ENCODE results near the gene CBY2.

Gene CBY2

DNA sequence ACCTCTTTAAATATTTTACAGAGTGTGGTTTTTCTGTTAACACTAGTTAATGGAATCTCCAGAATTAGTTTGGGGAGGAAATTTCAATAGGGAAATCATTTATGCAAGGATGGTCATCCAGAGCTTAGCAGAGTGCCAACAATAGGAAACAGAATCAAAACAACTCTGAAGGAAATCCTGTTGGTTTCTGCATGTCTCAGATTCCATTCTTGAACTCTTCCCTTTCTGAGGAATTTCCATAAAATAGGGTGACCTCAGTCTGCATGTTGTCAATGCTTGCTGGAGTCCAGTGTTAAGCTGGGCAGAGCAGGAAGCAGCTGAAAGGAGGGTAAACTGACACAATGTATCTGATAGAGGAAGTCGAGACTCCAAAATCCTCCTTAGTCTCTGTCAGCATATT lies 16.9 kb downstream of the CBY2 start:
- no CpG with 5 or more reads among the region's 1 CpG for WGBS (ENCODE audit: insufficient coverage)
- Histone ChIP-seq H3K4me3 (ENCODE audit: control insufficient read depth in 1 of 7, extremely low read depth in 1 of 7, insufficient read depth in 4 of 7, low read depth in 2 of 7, low read length in 6 of 7) (no peak overlapping the region), H3K27me3 (replicated peaks in 2 of 5; ENCODE audit: control insufficient read depth in 4 of 5, insufficient read depth in 5 of 5, low read length in 4 of 5) (no peaks in the 10 kb centered on the region), H3K27ac (ENCODE audit: insufficient read depth in 1 of 2, low read depth in 1 of 2, low read length in 2 of 2, poor library complexity in 1 of 2, severe bottlenecking in 2 of 2) (no peak overlapping the region), H3K9me3 (ENCODE audit: control extremely low read depth in 1 of 5, control insufficient read depth in 4 of 5, insufficient read depth in 2 of 5, low read depth in 1 of 5, low read length in 4 of 5) (no peaks in the 10 kb centered on the region), H3K36me3 (ENCODE audit: control insufficient read depth in 4 of 4, insufficient read depth in 4 of 4, low read length in 3 of 4) (no peaks in the 10 kb centered on the region), H3K4me1 (ENCODE audit: control extremely low read depth in 1 of 4, control insufficient read depth in 4 of 4, insufficient read depth in 4 of 4, low read length in 3 of 4) (no peaks in the 10 kb centered on the region)
- ChIA-PET POLR2A (no interaction called here), CTCF (interaction anchor here (1.0 to 1.6 kb wide), 3 partner anchors 10 to 95 kb away, joined by 4 read pairs; no protein-coding TSS in a partner anchor)
- no peak for DNase-seq

GRCh38 chr13:45721203-45721731 lies 19.1 kb downstream of the CBY2 start:
- WGBS (ENCODE audit: insufficient coverage) = 100% methylated on average over 2 of the region's 5 CpGs
- Histone ChIP-seq H3K4me1 (ENCODE audit: control extremely low read depth in 1 of 4, control insufficient read depth in 4 of 4, insufficient read depth in 4 of 4, low read length in 3 of 4) (no peaks in the 10 kb centered on the region), H3K27me3 (replicated peaks in 2 of 5; ENCODE audit: control insufficient read depth in 4 of 5, insufficient read depth in 5 of 5, low read length in 4 of 5) (no peaks in the 10 kb centered on the region), H3K27ac (ENCODE audit: insufficient read depth in 1 of 2, low read depth in 1 of 2, low read length in 2 of 2, poor library complexity in 1 of 2, severe bottlenecking in 2 of 2) (no peak overlapping the region), H3K4me3 (ENCODE audit: control insufficient read depth in 1 of 7, extremely low read depth in 1 of 7, insufficient read depth in 4 of 7, low read depth in 2 of 7, low read length in 6 of 7) (no peak overlapping the region), H3K9me3 (ENCODE audit: control extremely low read depth in 1 of 5, control insufficient read depth in 4 of 5, insufficient read depth in 2 of 5, low read depth in 1 of 5, low read length in 4 of 5) (no peaks in the 10 kb centered on the region), H3K36me3 (ENCODE audit: control insufficient read depth in 4 of 4, insufficient read depth in 4 of 4, low read length in 3 of 4) (no peaks in the 10 kb centered on the region)
- ChIA-PET CTCF (no interaction called here), POLR2A (no interaction called here)
- no peak for DNase-seq

DNA sequence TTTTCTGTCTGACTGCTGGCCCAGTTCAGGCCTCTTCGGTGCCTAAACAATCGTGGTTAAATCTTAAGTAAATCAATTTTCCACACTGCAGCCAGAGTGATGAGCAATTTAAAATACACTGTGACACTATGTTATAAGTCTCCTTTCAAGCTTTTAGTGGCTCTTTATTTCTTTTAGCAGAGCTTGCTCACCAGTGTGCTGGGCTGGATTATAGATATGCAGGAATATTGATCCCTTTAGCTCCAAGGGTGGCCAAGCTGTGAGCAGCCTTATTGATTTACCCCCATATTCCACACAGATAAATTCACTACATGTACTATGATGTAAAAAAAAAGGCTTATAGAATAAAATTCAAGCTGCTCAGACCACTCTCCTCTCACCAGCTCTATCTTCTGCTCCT lies 21.7 kb downstream of the CBY2 start:
- H3K4me1 ChIP-seq (ENCODE audit: control extremely low read depth in 1 of 4, control insufficient read depth in 4 of 4, insufficient read depth in 4 of 4, low read length in 3 of 4) = no peaks in the 10 kb centered on the region
- no peaks in the 10 kb centered on the region for H3K36me3 ChIP-seq (ENCODE audit: control insufficient read depth in 4 of 4, insufficient read depth in 4 of 4, low read length in 3 of 4)
- no peak overlapping the region for H3K27ac ChIP-seq (ENCODE audit: insufficient read depth in 1 of 2, low read depth in 1 of 2, low read length in 2 of 2, poor library complexity in 1 of 2, severe bottlenecking in 2 of 2)
- no CpG with 5 or more reads among the region's 2 CpGs for WGBS (ENCODE audit: insufficient coverage)
- H3K9me3 ChIP-seq (ENCODE audit: control extremely low read depth in 1 of 5, control insufficient read depth in 4 of 5, insufficient read depth in 2 of 5, low read depth in 1 of 5, low read length in 4 of 5) = no peaks in the 10 kb centered on the region
- H3K27me3 ChIP-seq (replicated peaks in 2 of 5; ENCODE audit: control insufficient read depth in 4 of 5, insufficient read depth in 5 of 5, low read length in 4 of 5) = no peaks in the 10 kb centered on the region
- no peak overlapping the region for H3K4me3 ChIP-seq (ENCODE audit: control insufficient read depth in 1 of 7, extremely low read depth in 1 of 7, insufficient read depth in 4 of 7, low read depth in 2 of 7, low read length in 6 of 7)
- no peak for DNase-seq
- CTCF ChIA-PET = no interaction called here
- POLR2A ChIA-PET = no interaction called here

DNA sequence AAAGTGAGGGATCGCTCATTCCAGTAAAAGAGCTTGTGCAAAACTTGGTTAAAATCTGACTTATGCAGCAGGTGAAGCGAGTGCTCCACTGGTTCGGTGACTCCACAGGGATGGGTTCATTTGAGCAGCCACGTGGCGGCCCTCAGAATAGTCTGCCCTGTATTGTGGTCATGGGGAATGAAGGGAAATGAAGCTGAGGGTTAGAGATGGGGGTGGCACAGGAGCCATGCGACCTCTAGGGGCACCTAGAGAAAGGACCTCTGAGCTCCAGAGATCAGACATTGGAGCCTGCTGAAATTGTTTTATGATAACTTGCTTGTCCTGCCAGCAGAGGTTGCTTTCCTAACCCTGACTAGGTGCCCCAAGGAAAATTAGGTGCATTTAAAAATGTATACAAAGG lies 26.6 kb downstream of the CBY2 start:
- ChIA-PET POLR2A (no interaction called here), CTCF (interaction anchor here (0.7 to 1.3 kb wide), 3 partner anchors 9 to 229 kb away, joined by 3 to 5 read pairs (median 4); no protein-coding TSS in a partner anchor)
- Histone ChIP-seq H3K4me1 (ENCODE audit: control extremely low read depth in 1 of 4, control insufficient read depth in 4 of 4, insufficient read depth in 4 of 4, low read length in 3 of 4) (no peaks in the 10 kb centered on the region), H3K27me3 (replicated peaks in 2 of 5; ENCODE audit: control insufficient read depth in 4 of 5, insufficient read depth in 5 of 5, low read length in 4 of 5) (no peaks in the 10 kb centered on the region), H3K27ac (ENCODE audit: insufficient read depth in 1 of 2, low read depth in 1 of 2, low read length in 2 of 2, poor library complexity in 1 of 2, severe bottlenecking in 2 of 2) (no peak overlapping the region), H3K4me3 (ENCODE audit: control insufficient read depth in 1 of 7, extremely low read depth in 1 of 7, insufficient read depth in 4 of 7, low read depth in 2 of 7, low read length in 6 of 7) (no peak overlapping the region), H3K36me3 (ENCODE audit: control insufficient read depth in 4 of 4, insufficient read depth in 4 of 4, low read length in 3 of 4) (no peaks in the 10 kb centered on the region), H3K9me3 (ENCODE audit: control extremely low read depth in 1 of 5, control insufficient read depth in 4 of 5, insufficient read depth in 2 of 5, low read depth in 1 of 5, low read length in 4 of 5) (no peaks in the 10 kb centered on the region)
- DNase-seq = peak; percentile 14 to 41 (median 32)
- 72% methylated on average over 6 of the region's 6 CpGs for WGBS (ENCODE audit: insufficient coverage)

GRCh38 chr13:45731455-45731854 lies 29.3 kb downstream of the CBY2 start:
- H3K4me3 ChIP-seq (ENCODE audit: control insufficient read depth in 1 of 7, extremely low read depth in 1 of 7, insufficient read depth in 4 of 7, low read depth in 2 of 7, low read length in 6 of 7) = no peak overlapping the region
- no peaks in the 10 kb centered on the region for H3K4me1 ChIP-seq (ENCODE audit: control extremely low read depth in 1 of 4, control insufficient read depth in 4 of 4, insufficient read depth in 4 of 4, low read length in 3 of 4)
- ChIA-PET POLR2A (no interaction called here), CTCF (interaction anchor here (1.2 kb wide), 1 partner anchor 108 kb away, joined by 3 read pairs; no protein-coding TSS in a partner anchor)
- no peak for DNase-seq
- H3K9me3 ChIP-seq (ENCODE audit: control extremely low read depth in 1 of 5, control insufficient read depth in 4 of 5, insufficient read depth in 2 of 5, low read depth in 1 of 5, low read length in 4 of 5) = no peaks in the 10 kb centered on the region
- H3K27me3 ChIP-seq (replicated peaks in 2 of 5; ENCODE audit: control insufficient read depth in 4 of 5, insufficient read depth in 5 of 5, low read length in 4 of 5) = no peaks in the 10 kb centered on the region
- WGBS (ENCODE audit: insufficient coverage) = 100% methylated on average over 2 of the region's 3 CpGs
- no peak overlapping the region for H3K27ac ChIP-seq (ENCODE audit: insufficient read depth in 1 of 2, low read depth in 1 of 2, low read length in 2 of 2, poor library complexity in 1 of 2, severe bottlenecking in 2 of 2)
- H3K36me3 ChIP-seq (ENCODE audit: control insufficient read depth in 4 of 4, insufficient read depth in 4 of 4, low read length in 3 of 4) = no peaks in the 10 kb centered on the region

- CTCF ChIA-PET = interaction anchor here (1.0 to 1.3 kb wide), 2 partner anchors 11 to 80 kb away, joined by 3 to 4 read pairs; no protein-coding TSS in a partner anchor
- no peaks in the 10 kb centered on the region for H3K36me3 ChIP-seq (ENCODE audit: control insufficient read depth in 4 of 4, insufficient read depth in 4 of 4, low read length in 3 of 4)
- no peak overlapping the region for H3K27ac ChIP-seq (ENCODE audit: insufficient read depth in 1 of 2, low read depth in 1 of 2, low read length in 2 of 2, poor library complexity in 1 of 2, severe bottlenecking in 2 of 2)
- no peak overlapping the region for H3K4me3 ChIP-seq (ENCODE audit: control insufficient read depth in 1 of 7, extremely low read depth in 1 of 7, insufficient read depth in 4 of 7, low read depth in 2 of 7, low read length in 6 of 7)
- no peak for DNase-seq
- H3K27me3 ChIP-seq (replicated peaks in 2 of 5; ENCODE audit: control insufficient read depth in 4 of 5, insufficient read depth in 5 of 5, low read length in 4 of 5) = no peaks in the 10 kb centered on the region
- no peaks in the 10 kb centered on the region for H3K4me1 ChIP-seq (ENCODE audit: control extremely low read depth in 1 of 4, control insufficient read depth in 4 of 4, insufficient read depth in 4 of 4, low read length in 3 of 4)
- no peaks in the 10 kb centered on the region for H3K9me3 ChIP-seq (ENCODE audit: control extremely low read depth in 1 of 5, control insufficient read depth in 4 of 5, insufficient read depth in 2 of 5, low read depth in 1 of 5, low read length in 4 of 5)
- 90% methylated on average over 3 of the region's 5 CpGs for WGBS (ENCODE audit: insufficient coverage)
- POLR2A ChIA-PET = no interaction called here
Measured at GRCh38 chr13:45732916-45733315, 30.8 kb downstream of the CBY2 start.

DNA sequence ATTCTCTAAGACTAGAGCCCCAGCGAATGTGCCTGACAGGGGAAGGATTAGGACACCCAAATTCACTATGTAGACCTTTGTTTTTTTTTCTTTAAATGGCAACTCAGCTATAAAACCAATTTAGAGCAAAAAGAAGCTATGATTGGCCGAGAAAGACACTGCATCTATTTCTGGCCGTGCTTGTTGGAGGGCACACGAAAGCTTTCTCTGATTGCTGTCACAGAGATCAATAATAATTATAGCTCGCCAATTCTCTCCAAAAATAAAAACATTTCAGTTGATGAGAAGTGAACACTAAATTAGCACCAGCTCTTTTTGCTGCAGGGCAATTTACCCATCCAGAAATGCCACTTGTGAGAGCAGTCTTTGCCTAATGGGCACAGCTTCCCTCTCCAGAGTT lies 31.2 kb downstream of the CBY2 start:
- ChIA-PET POLR2A (no interaction called here), CTCF (interaction anchor here (1.0 to 1.3 kb wide), 2 partner anchors 10 to 80 kb away, joined by 3 to 4 read pairs; no protein-coding TSS in a partner anchor)
- H3K4me3 ChIP-seq (ENCODE audit: control insufficient read depth in 1 of 7, extremely low read depth in 1 of 7, insufficient read depth in 4 of 7, low read depth in 2 of 7, low read length in 6 of 7) = no peak overlapping the region
- H3K36me3 ChIP-seq (ENCODE audit: control insufficient read depth in 4 of 4, insufficient read depth in 4 of 4, low read length in 3 of 4) = no peaks in the 10 kb centered on the region
- H3K4me1 ChIP-seq (ENCODE audit: control extremely low read depth in 1 of 4, control insufficient read depth in 4 of 4, insufficient read depth in 4 of 4, low read length in 3 of 4) = no peaks in the 10 kb centered on the region
- H3K9me3 ChIP-seq (ENCODE audit: control extremely low read depth in 1 of 5, control insufficient read depth in 4 of 5, insufficient read depth in 2 of 5, low read depth in 1 of 5, low read length in 4 of 5) = no peaks in the 10 kb centered on the region
- no peaks in the 10 kb centered on the region for H3K27me3 ChIP-seq (replicated peaks in 2 of 5; ENCODE audit: control insufficient read depth in 4 of 5, insufficient read depth in 5 of 5, low read length in 4 of 5)
- no peak for DNase-seq
- H3K27ac ChIP-seq (ENCODE audit: insufficient read depth in 1 of 2, low read depth in 1 of 2, low read length in 2 of 2, poor library complexity in 1 of 2, severe bottlenecking in 2 of 2) = no peak overlapping the region
- WGBS (ENCODE audit: insufficient coverage) = 88% methylated on average over 5 of the region's 5 CpGs
